ENCODE data around the gene CTNND2. TPM values are rescaled to one million over a fixed set of nuclear protein-coding genes. Genes with fewer than 3 reads are reported as not detected.

The CTNND2 gene
- total and polyA plus RNA-seq, 9 of the 15 experiments (the other 6 are each of a cell fraction or from before 2014, with no cell fraction given) = 0.03 to 0.35 TPM; not detected in 7

DNA sequence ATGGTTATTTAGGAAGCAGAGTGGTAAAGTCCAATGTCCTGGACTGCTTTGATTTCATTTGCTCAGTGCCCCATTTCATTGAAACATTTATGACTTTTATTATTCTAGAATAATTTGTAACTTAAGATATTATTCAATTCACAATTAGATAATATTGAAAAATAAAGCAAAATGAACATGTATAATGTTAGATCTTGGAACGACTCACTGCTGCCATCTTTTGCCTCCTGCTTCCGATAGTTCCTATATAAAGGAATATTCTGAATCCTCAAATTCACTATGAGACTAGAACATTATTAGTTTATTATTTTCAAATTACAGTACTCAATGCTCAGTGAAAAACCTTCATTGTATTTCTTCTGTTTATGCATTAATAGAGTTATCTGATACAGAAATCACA, 2.3 kb upstream of the CTNND2 start:
- Histone ChIP-seq H4K20me1 (replicated peaks; ENCODE audit: control insufficient read depth, insufficient read depth, low read length) (no peaks in the 10 kb centered on the region), H3K4me3 (no peak overlapping the region), H3K4me2 (ENCODE audit: insufficient read depth, low read length) (no peak overlapping the region), H3K27ac (ENCODE audit: extremely low read depth, low read depth, low read length) (no peak overlapping the region), H2AFZ (ENCODE audit: low read depth, low read length) (no peak overlapping the region), H3K9me1 (ENCODE audit: control insufficient read depth, insufficient read depth, low read length) (no peaks in the 10 kb centered on the region), H3K27me3 (ENCODE audit: control insufficient read depth in 2 of 2, insufficient read depth in 2 of 2, low read length in 2 of 2) (no peaks in the 10 kb centered on the region), H3K36me3 (ENCODE audit: control insufficient read depth, insufficient read depth, low read length) (no peaks in the 10 kb centered on the region), H3K79me2 (ENCODE audit: control insufficient read depth, insufficient read depth, low read length) (no peaks in the 10 kb centered on the region), H3K9me3 (replicated peaks; ENCODE audit: control insufficient read depth, insufficient read depth, low read depth, low read length) (no peaks in the 10 kb centered on the region), H3K4me1 (replicated peaks in 1 of 2; ENCODE audit: control insufficient read depth in 2 of 2, insufficient read depth in 2 of 2, low read length in 2 of 2) (no peaks in the 10 kb centered on the region), H3K9ac (ENCODE audit: insufficient read depth in 1 of 2, low read depth in 2 of 2, low read length in 2 of 2) (no peak overlapping the region)
- ChIA-PET CTCF (ENCODE audit: low intra/inter-chr PET ratio) (no interaction called here), POLR2A (no interaction called here)
- ATAC-seq (no peak), FAIRE-seq (no peak), DNase-seq (ENCODE audit: extremely low read depth in 1 of 4, low spot score in 3 of 4) (no peak)
- intact Hi-C loops (cut with micrococcal nuclease) = no loop called here
- in situ Hi-C loops (cut with MboI) = no loop called here
- no TSS peak for BruUV-seq (replicated peaks)
- no peak for TF ChIP-seq SNAPC5 (CRISPR knock-in tag; IDR thresholded peaks at IDR 0.05)
- TF ChIP-seq DNMT1 (IDR thresholded peaks at IDR 0.05) = no peak
- TF ChIP-seq, protein P1, sequence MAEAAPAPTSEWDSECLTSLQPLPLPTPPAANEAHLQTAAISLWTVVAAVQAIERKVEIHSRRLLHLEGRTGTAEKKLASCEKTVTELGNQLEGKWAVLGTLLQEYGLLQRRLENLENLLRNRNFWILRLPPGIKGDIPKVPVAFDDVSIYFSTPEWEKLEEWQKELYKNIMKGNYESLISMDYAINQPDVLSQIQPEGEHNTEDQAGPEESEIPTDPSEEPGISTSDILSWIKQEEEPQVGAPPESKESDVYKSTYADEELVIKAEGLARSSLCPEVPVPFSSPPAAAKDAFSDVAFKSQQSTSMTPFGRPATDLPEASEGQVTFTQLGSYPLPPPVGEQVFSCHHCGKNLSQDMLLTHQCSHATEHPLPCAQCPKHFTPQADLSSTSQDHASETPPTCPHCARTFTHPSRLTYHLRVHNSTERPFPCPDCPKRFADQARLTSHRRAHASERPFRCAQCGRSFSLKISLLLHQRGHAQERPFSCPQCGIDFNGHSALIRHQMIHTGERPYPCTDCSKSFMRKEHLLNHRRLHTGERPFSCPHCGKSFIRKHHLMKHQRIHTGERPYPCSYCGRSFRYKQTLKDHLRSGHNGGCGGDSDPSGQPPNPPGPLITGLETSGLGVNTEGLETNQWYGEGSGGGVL (CRISPR knock-in tag; IDR thresholded peaks at IDR 0.05) = no peak
- no peak for TF ChIP-seq ESRRA (IDR thresholded peaks at IDR 0.05; ENCODE audit: borderline replicate concordance, low read depth)
- TF ChIP-seq KAT8 (IDR thresholded peaks at IDR 0.05; ENCODE audit: low read depth) = no peak
- TF ChIP-seq NONO (IDR thresholded peaks at IDR 0.05; ENCODE audit: low read depth in 2 of 2, low read length in 1 of 2) = no peak
- TF ChIP-seq GATA2 (CRISPR knock-in tag; IDR thresholded peaks at IDR 0.05) = no peak
- no peak for TF ChIP-seq HNRNPLL (IDR thresholded peaks at IDR 0.05; ENCODE audit: low read depth, low read length, poor library complexity, severe bottlenecking)
- TF ChIP-seq GTF2F1 (IDR thresholded peaks at IDR 0.05; ENCODE audit: low read depth, low read length) = no peak
- TF ChIP-seq EZH2 (IDR thresholded peaks at IDR 0.05; ENCODE audit: borderline replicate concordance, low read depth, low read length) = no peak
- no peak for TF ChIP-seq TAL1 (IDR thresholded peaks at IDR 0.05)
- TF ChIP-seq PRMT5 (CRISPR knock-in tag; IDR thresholded peaks at IDR 0.05) = no peak
- 0% methylated on average over 2 of the region's 2 CpGs for WGBS (ENCODE audit: insufficient coverage, low coverage, missing lambda C conversion rate)

Measured in K562 (cell line).